Suppressor macrophage treated with lipopolysaccharide for 4 hours (primary cell): ENCODE results near the gene RCAN1.

ENCODE experiments used
- DNase-seq: peaks from one replicate; pipeline ENCODE4 v3.0.0-alpha.2; 2020

The RCAN1 gene

DNA sequence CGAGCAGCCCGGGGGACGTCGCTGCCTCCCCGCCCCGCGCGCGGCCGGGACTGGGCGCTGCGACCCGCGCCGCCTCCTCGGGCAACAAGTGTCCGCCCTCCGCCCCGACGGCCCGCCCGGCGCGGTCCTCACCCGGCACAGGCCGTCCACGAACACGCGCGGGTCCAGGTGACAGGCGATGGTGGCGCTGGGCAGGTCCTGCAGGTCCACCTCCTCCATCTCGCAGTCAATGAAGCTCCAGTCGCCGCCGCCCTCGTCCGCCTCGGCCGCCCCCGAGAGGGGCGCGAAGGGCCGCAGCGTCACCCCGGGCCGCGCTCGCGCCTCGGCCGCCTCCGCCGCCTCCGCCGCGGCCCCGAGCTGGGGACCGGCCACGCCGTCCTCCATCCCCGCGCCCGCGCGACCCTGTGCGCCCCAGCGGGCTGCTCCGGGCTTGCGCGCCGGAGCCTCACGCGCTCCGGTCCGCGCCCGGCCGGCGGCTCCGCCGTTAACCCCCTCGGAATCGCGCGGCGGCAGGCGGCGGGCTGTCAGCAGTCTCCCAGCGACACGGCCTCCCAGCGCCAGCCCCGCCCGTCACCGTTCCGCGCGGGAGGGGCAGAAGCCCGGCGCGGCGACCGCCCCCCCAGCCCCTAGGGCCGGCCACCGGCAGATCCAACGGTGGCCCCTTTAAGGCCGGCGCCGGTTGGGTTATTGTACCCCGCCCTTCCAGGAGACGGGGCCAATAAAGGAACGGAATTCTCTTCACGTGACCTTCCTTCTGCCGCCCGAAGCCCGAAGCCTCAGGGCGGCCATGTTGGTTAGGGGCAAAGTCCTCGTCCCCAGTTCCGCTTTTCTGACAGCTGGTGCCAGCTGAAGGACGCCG is at the start of gene RCAN1:
Gene RCAN1 (minus strand): TSS at position 486 of the 859 bp plus-strand sequence. CDS start 102 bp downstream, at position 384.
- peak; percentile 97 for DNase-seq

DNA sequence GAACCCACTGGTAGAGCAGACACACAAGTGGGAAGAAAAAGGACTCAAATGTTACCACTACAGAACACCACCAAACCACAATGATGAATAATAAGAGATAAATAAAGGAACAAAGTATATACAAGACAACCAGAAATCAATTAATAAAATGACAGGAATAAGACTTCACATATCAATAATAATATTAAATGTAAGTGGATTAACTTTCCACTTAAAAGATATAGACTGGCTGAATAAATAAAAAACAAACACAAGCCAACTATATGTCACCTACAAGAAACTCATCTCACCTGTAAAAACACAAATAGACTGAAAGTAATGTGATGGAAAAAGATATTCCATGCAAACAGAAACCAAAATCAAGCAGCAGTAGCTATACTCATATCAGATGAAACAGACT is 46.9 kb upstream of the RCAN1 start:
- no peak for DNase-seq

DNA sequence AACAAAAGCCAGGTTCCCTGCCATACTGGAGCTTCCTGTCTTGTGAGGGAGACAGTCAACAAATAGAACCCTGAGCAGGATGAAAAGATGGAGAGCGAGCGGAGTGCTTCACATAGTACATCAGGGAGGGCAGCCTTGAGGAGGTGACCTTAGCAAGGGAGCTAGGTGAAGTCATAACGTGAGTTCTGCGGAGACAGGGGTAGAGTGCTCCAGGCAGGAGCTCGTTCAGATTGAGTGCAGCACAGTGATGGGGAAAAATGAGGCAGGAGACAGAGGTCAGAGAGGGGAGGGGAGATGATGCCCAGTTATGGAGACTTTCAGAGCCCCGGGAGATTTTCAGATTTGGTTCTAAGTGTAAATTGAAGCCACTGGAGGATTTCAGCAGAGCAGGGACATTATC is 38.6 kb upstream of the RCAN1 start:
- DNase-seq = no peak

DNA sequence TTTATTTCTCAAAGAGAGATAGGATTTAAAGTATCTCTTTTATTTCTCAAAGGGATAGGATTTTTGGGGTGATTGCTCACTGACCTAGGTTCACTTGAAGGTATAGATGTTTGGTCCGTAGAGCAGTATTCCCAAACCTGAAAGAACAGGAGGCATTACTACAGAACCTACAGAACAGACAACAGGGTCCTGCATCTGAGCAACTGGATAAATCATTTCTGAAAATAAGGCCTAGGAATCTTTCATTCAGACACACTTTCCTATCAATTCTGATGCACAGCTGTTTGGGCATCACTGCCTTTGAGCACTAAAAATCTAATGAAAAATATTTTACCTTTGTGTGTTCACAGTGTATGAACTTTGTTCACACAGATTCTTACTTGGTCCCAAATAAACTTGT is 36.7 kb upstream of the RCAN1 start:
- DNase-seq = no peak

DNA sequence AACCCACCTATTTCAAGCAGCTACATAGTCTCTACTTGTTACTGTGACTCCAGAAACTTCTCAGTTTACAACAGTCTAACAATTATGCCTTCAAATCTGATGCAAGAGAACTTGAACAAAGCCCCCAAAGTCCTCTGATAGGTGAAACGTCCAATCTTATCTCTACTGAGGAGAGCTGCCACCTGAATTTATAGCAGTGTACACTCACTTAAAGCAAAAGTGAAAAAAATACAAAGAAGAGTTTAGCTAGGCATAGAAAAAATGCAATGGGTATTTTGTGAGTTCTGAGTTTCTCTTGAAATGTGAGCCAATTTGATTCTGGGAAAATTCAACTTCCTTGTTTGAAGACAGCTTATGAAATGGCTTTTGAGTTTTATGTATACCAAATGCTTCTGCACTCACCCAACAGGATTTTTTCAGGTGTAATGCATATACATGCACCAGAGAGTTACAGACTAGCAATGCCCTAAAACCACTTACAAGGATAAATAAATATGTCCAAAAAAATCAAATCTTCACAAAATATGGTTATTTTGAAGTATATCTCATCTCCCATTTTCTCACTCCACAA is 36.0 kb upstream of the RCAN1 start:
- DNase-seq = no peak

DNA sequence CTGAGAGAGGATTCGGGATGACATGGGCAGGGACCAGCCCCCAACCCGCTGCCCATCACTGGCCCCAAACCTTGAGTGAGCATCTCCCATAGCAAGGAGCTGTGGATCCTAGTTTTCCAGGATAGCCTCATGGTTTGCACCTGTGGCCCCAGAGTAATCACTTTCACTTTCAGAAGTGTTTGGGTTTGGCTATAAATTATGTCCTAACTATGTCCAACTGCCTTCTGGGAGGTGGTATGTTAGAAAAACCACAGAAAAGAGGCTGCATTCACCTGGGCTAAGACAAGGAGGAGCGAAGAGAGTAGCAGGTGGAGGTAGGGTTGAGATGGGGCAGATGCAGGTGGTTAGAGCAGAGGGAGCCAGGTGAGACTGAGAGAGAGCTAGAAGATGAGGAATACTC is 34.5 kb upstream of the RCAN1 start:
- DNase-seq = no peak

DNA sequence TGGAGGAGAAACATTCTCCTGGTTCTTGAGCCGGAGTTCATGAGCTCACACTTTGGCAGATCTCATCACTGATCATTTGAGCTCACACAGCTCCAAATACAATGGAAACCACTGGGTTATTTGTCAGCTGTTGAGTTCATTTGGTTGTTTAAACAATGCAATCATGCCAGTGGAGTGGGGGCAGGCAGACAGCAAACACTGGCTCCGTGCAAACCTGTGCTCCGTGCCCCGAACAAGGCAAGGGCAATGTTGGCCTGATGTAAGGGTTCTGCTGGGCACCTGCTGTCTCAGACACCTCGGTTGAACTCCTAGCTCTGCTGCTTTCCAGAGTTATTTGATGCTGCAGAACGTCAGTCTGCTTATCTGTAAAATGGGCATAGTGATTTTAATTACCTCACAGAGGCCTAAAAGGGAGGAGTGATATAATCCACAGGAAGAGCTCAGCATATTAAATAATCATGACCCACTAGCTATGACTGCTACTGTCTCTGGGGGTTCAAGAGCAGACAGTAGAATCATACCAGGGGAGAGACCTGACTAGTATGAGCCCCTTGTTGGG is 33.9 kb upstream of the RCAN1 start:
- DNase-seq = no peak

DNA sequence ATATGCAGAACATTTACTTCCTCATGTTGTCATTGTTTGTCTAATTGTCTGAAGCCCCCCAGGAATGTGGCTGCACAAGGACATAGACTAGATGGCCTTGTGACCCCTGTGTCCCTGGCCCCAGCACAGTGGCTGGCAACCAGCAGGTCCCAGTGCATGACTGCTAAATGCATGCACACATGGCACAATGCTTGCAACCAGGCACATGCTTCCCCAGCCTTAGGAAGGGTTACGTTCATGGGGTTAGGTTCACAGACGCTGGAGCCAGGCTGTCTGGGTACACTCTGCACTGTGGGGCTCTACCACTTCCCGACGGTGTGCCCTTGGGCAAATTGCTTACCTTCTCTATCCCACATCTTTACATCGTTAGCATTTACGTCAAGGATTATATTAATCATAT is 32.6 kb upstream of the RCAN1 start:
- DNase-seq = no peak

DNA sequence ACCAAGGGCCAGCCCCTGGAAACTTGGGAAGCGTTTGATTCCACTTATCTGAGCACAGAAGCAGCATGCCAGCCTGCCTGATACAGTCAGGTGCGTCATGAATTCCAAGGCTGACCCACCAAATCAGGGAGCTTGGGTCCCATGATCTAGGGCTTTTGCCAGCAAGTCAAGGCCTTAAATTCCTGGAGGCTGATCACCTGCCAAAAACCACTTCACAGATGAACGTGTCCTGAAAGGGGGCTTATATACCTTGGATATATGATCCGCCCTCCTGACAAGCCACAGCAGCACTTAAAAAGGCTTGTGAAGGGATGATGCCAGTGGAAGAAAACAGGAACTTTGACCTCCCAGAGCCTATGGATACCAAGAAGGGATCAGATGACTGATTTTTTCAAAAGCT is 29.9 kb upstream of the RCAN1 start:
- no peak for DNase-seq

DNA sequence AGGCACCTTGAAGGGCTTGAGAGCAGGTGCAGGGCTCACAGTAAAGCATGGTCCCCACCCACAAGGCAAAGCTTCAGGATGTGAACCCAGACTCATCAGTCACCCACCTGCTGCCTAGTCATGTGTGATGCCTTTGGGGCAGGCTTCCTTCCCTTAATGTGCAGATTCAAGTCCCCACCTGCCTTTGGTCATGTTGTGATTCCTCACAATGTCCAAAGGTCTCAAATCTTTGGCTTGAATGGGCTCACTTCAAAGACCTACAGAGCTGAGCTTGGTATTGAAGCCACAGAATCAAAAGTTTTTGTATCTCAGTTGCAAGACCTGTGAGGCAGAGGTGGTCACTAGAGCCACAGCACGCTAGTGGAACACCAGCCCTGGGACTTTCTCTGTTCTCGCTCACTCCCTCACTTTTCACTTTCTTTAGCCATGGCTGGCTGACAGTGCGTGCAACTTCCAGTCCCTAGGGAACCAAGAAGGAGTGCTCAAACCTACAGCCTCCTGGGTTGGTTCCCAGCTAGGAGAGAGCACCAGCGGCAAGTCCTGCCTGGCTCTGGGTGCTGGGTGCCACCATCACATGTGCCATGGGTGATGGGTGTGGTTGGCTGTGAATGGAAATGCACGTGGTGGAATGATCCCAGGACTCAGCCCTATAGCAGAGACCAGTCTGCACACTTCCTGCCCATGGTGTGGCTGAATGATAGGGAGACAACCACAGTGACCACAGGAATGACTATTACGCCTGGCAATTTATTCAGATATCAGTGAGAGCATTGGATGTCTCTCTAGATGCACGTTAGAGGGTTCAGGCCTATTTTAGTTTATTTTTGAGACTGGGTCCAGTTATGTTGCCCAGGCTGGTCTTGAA is 27.5 kb upstream of the RCAN1 start:
- no peak for DNase-seq

DNA sequence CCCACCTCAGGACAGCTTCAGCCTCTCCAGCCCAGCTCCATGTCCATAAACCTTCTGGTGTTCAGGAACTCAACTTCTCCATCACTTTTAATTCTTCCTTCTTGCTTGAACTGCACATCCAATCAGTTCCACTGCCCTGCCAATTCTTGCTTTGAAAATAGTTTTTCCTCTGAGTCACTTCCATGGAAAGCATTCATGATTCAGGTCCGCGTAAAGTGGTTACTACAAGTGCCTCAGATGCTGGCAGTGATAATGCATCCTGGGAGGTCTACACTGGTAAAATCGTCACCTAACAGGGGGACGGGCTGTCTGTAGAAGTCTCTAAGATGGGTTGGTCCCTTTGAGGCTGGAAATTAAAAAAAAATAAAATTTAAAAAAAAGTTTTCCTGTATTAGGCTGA is 25.9 kb upstream of the RCAN1 start:
- DNase-seq = no peak

DNA sequence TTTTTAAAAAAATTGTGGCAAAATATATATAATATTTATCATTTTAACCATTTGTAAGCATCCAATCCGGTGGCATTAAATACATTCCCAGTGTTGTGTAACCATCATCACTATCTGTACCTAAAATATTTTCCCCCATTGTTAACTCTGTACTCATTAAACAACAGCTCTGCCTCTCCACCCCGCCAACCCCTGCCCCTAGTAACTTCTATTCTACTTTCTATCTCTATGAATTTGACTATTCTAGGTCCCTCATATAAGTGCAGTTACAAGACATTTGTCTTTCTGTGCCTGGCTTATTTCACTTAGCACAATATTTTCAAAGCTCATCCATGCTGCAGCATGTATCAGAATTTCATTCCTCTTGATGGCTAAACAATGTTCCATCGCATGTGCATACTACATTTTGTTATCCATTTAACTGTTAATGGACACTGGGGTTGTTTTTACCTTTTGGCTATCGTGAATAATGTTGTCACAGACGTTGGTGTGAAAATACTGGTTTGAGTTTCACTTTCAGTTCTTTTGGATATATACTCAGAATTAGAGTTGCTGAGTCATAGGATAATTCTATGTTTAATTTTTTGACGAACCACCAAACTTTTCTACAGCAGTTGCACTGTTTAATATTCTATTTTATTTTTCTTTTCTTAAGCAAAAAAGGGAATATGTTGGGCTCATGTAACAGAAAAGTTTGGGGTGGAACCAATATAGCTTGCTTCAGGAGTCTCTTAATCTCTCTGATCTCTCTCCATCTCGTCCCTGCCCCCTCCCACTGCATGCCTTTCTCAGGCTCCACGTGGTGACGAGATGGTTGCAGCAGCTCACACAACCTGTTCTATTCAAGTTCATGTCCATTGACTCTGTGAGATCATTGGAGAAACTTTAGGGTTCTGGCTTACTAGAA is 25.2 kb upstream of the RCAN1 start:
- peak; percentile 52 for DNase-seq

DNA sequence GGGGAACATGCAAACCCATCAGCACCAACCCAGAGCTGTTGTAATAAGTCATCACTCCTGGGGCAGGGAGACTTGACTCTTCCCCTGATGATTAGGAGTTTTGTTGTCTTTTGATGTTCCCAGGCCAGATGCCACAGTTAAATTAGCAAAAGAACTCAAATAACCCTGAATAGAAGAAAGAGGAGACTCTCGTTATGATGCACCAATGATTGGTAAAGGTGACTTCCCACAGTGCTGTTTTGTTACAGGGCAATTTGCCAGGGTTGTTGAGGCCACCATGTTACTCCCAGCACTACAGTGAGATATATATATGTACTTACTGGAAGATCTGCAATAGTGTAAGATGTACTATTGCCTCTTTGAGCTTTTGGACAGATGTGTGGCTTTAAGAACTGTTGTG is 24.3 kb upstream of the RCAN1 start:
- no peak for DNase-seq

DNA sequence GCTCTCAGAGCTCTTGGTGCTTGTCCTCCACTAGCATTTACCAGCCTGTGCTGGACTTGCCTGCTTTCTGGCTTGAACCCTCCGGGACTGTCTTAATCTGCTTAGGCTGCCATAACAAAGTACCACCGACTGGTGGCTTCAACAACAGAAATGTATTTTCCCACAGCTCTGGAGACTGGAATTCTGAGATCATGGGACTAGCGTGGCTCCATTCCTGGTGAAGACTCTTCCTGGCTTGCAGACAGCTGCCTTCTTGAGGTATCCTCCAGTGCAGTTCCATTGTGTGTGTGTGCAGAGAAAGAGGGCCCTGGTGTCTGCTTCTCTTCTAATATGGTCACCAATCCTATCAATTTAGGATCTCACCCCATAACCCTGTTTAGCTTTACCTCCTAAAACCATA is 22.0 kb upstream of the RCAN1 start:
- no peak for DNase-seq

DNA sequence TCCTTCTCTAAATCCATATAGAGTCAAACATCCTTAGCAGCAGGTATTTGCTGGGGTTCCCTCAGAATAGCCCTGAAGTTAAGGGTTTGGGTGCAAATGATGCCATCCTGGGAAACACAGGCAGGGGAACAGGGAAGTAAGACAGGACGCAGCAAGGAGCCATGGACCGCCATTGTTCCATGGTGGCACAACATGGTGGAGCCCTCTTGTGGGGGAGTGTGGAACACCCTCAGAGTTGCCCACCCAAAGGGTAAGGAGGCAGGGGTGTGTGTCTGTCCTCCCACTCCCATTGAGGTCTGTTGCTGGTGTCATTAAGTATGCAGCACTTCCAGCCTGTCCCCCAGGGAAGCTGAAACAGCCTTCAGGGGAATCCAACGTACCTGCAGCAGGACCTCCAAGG is 20.4 kb upstream of the RCAN1 start:
- no peak for DNase-seq

DNA sequence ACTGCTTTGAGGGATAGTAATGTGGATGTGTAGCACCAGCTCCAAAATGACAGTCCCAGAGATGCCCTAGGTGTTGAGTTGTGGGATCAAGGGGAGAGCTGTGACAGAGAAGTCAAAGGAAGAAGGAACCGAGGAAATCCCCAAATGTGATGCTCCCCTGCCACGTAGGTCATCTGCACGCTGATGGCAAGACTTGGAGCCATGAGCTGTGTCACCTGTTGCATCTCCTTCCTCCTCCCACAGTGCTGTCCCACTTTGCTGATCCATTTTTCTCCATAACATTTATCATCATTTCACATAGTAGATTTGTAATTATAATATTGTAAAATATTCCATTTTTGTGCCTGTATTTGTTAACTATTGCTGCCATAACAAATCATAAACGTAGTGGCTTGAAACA is 17.6 kb upstream of the RCAN1 start:
- no peak for DNase-seq

DNA sequence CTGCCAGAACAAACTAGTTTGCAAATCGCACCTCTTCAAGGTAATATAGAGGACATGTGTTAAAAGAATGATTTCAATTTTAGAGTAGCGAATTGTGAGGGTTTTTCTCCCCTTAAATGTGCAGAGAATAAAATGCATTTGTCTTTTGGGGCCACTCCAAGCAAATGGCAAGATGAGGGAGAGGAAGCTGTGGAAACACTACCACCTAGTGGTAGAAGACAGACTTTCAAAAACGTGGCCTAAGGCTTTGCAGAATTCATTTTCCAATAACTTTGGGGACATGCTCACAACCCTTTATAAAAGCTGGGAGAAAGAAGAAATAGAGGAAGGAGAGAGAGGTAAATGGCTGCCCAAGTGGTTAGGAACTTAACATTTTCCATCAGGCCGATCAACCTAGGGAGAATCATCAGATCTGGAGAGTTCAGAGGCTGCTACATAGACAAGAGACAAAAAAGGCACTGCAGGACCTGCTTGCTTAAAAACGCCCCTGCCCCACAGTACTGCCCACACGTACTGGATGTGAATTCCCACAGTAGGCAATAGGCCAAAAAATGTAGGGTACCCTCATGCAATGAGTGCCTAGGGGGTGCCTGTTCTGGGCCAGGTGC is 15.7 kb upstream of the RCAN1 start:
- peak; percentile 73 for DNase-seq

DNA sequence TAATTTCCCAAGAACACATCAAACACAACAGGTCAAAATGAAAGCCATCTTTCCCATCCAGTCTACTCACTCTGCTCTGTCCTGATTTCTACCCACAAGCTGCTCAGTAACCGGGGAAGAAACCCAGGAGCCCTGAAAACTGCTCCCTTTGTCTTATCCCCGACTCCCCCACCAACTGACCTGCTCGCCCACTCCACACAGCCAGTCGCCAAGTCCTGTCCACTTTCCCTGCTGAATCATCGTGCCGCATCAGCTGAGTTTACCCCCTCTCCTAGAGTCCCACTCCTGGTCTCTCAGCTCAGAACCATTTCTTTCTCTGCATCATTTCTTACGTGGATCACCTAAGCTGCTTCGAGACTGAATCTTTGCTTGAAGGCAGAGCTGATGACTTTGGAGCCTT is 11.2 kb upstream of the RCAN1 start:
- DNase-seq = no peak

DNA sequence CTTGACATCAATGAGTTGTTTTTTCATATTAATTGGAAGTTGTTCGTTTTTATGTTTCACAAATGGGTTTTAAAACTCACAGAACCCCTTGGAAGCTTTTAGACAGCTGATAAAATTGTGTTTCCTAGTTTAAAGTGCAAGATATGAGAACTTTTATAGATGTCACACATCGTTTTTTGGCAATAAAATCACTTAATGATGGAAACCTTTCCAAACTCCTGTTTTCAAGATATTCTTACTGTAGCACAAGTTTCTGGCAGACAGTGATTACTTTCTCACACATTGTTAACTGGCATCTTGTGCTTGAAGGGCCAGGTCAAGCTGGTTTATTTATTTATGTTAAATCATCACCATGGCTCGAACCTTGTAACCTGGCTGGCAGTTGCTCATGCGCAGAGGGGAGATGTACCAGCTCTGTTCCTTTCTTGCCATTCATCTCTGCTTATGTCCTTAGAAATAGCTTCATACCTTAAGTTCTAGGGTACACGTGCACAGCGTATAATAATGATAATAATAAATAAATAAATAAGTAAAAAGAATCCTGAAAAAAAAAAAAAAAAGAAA is 10.2 kb upstream of the RCAN1 start:
- no peak for DNase-seq

DNA sequence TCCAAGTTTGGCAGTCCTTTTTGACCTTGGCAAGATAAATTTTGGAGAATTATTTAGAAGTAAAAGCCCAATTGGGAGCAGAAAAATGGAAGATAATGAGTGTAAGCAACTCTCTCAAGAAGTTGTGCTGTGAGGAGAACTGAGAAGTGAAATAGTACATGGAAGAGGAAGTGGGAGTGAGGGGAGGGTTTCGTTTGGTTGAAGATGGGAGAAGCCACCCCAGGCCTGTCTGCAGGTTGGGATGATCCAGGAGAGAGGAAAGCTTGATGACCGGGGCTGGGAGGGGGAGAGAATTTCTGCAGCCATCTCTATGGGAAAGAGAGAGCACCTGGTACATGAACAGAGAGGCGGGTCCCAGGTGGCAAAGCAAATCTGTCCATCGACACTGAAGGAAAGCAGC is 8.6 kb upstream of the RCAN1 start:
- DNase-seq = peak; percentile 47
